SK-N-SH treated with all-trans-retinoic acid at 6 μM for 48 hours (cell line): ENCODE measurements around the gene EDARADD.

Experiments used
- BACH2 ChIP-seq: fragments of 250-450 bp; sonication (Bioruptor Pico); IDR thresholded peaks from 2 replicates; pipeline ENCODE4 v1.9.0; 2021; ENCODE audit warnings: mild to moderate bottlenecking, borderline replicate concordance
- RARB ChIP-seq: fragments of 250-450 bp; sonication (Bioruptor Pico); IDR thresholded peaks from 2 replicates; pipeline ENCODE4 v1.8.0; 2021; ENCODE audit warnings: mild to moderate bottlenecking, moderate library complexity

DNA sequence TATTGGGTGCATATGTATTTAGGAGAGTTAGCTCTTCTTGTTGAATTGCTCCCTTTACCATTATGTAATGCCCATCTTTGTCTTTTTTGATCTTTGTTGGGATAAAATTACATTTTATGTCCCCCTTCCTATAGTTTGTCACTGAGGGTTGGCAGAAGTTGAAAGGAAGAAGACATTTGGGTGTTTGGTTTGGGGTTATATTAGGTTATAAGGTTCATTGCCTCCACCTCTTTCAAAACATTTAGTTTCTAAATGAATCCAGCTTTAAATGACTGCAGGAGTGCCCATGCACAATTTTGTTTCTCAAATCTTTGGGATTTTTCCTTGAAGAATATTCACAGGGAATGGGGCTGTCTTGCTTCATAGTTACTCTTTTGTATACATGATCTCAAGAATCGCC, 115.1 kb downstream of the EDARADD start:
- TF ChIP-seq BACH2 (CRISPR knock-in tag) (no peak), RARB (CRISPR knock-in tag) (no peak)
